ENCODE data around the gene LPIN1.

Gene LPIN1

GRCh38 chr2:11786191-11786590, 39.8 kb downstream of the LPIN1 start:
- no peak for DNase-seq

GRCh38 chr2:11786592-11786991, 40.2 kb downstream of the LPIN1 start:
- no peak for DNase-seq

DNA sequence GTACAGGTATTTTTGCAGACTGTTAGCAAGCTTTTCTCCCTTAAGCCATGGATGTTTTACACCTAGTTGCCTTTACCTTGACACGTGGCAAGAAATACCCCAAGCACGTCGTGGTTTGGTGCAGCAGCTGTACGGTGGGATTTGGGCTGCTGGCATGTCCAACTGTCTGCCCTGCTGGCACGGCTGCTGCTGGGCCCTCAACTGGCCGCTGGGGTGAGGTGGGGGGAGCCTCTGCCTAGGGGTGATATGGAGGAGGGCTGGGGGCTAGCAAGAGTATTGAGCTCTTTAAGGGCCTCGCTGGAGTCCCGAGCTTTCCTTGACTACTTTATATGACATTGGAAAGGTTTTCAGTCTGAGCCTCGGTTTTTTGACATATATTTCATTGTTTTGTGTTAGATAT, 41.6 kb downstream of the LPIN1 start:
- no peak for DNase-seq

- no peak for DNase-seq
Observed at GRCh38 chr2:11788461-11789124, 42.2 kb downstream of the LPIN1 start.

GRCh38 chr2:11789243-11789642, 42.8 kb downstream of the LPIN1 start:
- DNase-seq, result no peak

GRCh38 chr2:11790228-11790627, 43.8 kb downstream of the LPIN1 start:
- no peak for DNase-seq

DNA sequence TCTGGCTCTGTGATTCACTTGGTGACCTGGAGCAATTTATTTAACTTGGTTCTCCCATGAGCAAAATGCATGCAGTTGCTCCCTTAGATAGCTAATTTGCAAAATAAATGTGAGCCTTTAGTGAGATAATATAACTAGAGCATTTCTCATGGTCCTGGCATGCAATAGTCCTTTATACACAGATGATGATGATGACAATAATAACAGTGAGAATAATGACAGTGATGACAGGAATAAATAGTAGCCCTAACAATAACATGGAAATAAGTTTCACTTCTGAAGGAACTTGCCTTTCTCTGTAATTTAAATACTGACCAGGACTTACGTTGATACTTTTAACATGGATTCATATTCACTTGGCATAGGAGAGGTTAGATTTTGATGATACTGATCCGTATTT, 49.2 kb downstream of the LPIN1 start:
- no peak for DNase-seq

GRCh38 chr2:11796190-11797171, 50.0 kb downstream of the LPIN1 start:
- no peak for DNase-seq

DNA sequence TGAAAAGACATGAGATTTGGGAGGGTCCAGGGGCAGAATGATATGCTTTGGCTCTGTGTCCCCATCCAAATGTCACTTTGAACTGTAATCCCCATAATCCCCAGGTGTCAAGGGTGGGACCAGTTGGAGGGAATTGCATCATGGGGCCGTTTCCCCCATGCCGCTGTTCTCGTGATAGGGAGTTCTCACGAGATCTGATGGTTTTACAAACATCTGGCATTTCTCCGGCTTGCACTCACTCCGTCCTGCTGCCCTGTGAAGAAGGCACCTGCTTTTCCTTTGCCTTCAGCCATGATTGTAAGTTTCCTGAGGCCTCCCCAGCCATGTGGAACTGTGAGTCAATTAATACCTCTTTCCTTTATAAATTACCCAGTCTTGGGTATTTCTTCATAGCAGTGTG, 51.4 kb downstream of the LPIN1 start:
- no peak for DNase-seq

DNA sequence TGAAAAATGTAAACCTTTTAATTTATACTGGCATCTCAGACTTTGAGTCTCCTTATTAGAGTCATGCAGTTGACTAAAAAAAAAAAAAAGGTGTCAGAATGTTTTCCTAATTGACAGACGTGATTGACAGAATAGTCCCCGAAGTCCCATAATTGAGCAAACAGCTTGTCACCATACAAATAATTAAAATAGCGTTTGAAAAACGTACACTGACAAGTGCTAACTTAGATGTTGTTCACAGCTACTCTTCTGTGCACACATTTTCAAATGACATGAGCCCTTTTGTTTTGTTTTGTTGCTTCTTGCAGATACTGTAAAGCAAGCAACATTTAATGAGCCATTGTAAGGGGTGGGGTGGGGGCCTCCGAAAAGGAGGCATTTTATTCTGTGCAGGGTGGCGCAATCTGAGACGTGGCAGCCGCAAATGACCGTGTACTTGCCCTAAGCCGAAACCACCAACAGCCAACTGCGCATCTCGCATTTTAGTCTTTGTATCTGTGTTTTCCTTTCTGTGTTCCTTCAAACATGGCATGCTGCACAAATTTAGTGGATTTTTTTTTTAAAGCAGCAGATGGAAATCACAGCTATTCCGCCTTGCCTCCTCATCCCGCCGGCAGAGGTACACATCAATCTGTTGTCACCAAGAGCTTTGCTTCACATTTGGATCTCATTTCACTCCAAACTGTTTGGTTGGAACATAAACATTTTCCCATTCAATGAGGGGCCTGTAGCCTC, 52.4 kb downstream of the LPIN1 start:
- DNase-seq, result no peak

- DNase-seq, result no peak
Observed at GRCh38 chr2:11799826-11800225, 53.4 kb downstream of the LPIN1 start.

- no peak for DNase-seq
Observed at GRCh38 chr2:11802782-11803191, 56.4 kb downstream of the LPIN1 start.

DNA sequence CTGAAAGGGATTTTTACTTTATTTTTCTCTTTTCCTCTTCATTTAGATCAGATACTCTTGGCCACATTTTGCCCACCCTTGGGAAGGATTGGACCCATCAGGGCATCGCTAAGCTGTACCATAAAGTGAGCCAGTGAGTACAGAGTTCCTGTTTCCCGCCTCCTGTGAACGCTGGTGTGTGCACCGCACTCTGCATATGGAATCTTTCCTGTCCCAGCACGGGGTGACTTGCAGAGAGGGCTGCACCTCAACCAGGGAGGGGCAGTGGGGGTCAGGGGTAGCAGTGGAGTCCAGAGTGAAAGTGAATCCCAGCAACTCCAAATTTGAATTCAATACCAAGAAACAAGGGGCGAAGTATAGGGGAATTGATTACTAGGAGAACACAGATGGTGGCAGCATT, 58.6 kb downstream of the LPIN1 start:
- DNase-seq, result no peak

- no peak for DNase-seq
Observed at GRCh38 chr2:11805920-11806319, 59.5 kb downstream of the LPIN1 start.

GRCh38 chr2:11807156-11808015, 61.0 kb downstream of the LPIN1 start:
- DNase-seq, result no peak

DNA sequence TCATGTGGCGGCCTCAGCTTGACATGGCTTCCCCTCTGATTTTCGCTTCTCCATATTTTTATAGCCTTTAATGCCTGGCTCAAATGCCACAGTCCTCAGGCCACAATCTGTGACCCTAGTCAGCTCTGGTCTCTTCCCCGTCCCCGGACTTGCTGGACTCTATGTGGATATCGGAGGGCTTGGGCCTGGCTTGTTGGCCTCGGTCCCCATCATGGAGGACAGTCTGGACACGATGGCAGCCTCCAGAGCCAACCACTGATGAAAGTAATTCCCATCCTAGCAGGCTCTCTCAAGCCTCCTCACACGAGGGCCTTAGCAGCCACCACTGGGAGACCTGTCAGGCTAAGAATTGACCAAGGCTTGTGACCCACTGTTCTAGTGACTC, 61.6 kb downstream of the LPIN1 start:
- no peak for DNase-seq

DNA sequence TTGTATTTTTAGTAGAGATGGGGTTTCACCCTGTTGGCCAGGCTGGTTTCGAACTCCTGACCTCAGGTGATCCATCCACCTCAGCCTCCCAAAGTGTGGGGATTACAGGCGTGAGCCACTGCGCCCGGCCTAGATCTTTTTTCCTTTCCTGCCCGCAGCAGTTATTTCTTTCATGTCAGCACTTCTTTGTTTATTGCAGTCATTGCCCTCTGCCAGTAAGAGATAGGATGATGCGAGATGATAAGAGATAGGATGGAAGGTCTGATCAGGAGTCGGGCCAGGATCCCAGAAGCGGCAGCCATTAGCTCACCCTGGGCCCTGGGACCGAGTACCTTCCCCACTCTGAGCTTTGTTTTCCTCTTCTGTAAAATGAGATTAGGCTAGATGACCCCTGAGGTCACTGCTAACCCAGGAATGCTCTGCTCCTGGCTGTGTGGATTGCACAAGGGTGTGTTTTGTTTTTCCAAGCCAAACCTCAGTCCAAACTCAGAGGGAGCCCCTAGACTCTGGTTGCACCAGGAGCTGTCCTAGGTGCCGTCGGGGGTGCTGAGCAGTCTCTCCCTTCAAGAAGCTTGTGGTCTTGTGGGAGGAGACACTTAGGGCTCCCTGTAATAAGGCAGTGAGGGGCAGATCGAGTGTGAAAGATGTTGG, 63.3 kb downstream of the LPIN1 start:
- DNase-seq, result no peak

GRCh38 chr2:11810237-11810977, 64.0 kb downstream of the LPIN1 start:
- no peak for DNase-seq

DNA sequence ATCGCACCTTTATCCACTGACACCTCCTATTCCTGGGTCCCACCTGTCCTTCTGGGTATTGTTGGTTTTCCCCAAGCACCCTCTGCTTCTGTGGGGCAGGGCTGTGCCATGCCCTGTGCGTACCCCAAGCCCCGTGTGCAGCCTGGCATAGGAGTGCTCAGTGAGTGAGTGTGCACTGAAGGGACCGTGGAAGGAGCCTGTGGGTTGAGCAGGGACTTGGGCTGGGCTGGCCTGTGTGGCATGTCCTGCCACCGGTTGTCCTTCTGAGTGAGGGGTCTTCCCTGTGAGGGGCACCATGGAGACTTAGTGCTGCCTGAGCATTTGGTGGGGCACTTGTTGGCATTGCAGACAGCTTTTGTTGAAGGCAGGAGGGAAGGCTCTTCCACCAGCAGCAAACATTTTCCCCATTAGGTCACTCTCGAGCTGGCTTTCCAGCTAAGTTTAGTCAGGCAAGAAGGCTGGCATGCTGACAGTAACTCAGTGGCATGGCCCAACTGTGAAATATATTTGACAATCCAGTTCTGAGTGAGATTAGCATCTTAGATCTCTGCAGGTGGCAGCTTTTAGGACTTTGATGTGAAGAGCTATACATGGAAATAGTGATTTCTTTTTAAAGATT, 64.7 kb downstream of the LPIN1 start:
- DNase-seq, result no peak

GRCh38 chr2:11812466-11813248, 66.2 kb downstream of the LPIN1 start:
- DNase-seq, result no peak

Measured in activated gamma-delta T cell (primary cell).